Measurements from ENCODE around the gene PPM1H.
"Not testable (repeated sequence)": the region's sequence is repeated elsewhere in the genome, so short reads cannot be mapped to it uniquely, and the experiment has no call there.

The PPM1H gene

GRCh38 chr12:62947364-62947763, 12.4 kb upstream of the PPM1H start:
- DNase-seq (ENCODE audit: low read depth in 1 of 2, low spot score in 1 of 2), result no peak

GRCh38 chr12:62943779-62944395, 8.9 kb upstream of the PPM1H start:
- DNase-seq (ENCODE audit: low read depth in 1 of 2, low spot score in 1 of 2), result no peak

GRCh38 chr12:62942316-62942715, 7.4 kb upstream of the PPM1H start:
- not testable (repeated sequence) for DNase-seq (ENCODE audit: low read depth in 1 of 2, low spot score in 1 of 2)

DNA sequence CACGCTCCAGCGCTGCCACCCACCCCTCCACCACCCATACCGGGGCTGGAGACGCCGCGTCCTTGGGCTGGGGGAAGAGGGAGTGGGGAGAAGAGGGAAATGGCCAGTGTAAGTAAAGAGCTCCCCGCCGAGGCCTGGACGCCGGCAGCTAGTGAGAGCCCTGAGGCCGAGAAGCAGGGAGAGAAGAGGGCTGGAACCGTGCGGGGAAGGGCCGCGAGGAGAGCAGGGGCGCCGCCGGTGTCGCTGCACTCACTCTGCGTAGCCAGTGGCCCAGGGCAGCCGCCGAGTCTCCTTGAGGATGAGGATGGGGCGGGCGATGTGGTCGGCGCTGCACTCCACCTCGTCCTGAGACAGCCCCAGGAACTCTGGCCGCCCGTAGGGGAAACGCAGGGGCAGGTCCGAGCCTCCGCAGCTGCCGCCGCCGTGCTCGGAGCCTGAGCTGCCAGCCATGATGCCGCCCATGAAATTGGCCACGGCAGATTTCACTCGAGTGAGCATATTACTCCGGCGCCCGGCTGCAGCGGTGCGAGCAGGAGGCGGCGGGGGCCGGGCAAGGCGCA, 631 bp downstream of the PPM1H start:
- DNase-seq (ENCODE audit: low read depth in 1 of 2, low spot score in 1 of 2), result no peak

DNA sequence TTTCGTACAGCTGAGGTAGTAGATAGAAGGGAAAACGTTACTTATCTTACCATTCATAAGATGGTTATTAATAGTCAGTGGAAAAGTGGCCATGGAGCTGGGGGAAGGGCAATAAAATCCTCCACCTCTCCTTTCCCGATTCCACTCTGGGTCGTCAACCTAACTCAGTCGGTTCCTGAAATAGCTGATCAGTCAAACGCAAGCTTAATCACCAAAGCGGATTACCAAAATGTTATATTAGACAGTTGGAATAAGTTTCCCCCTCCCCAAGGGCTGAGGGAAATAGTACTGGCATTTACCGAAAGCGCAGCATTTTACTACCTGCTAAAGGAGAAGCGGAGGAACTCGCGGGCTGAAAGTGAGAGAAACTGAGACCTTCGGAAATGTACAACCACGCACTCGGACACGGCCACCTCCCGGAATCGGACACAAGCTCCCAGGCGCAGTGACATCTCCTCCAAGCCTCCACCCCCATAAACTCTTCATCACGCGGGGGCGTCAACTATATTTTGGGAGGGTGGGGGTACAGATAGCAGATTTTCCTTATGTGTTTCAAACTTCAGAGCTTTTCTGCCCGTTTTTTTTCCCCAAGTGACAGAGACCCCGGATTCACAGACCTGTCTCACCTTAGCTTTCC, 1.2 kb downstream of the PPM1H start:
- DNase-seq (ENCODE audit: low read depth in 1 of 2, low spot score in 1 of 2), result no peak

- no peak for DNase-seq (ENCODE audit: low read depth in 1 of 2, low spot score in 1 of 2)
Measured at GRCh38 chr12:62933220-62933601, 1.7 kb downstream of the PPM1H start.

DNA sequence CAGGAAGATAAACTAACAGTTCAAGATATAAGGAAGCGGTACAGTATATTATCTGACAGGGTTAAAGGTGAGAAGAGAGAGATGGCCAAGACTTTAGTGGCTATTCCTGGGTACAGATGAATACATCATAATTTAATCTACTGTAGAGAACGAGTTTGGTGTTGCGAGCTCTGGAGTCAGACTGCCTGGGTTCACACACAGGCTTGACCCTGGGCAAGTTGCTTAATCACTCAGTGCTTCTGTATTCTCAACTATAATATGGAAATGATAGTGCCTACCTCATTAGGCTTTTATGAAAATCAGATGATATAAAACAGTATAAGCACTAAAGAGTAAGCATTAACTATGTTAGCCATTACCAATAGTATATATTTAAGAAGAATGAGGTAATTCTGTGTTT, 3.5 kb downstream of the PPM1H start:
- DNase-seq (ENCODE audit: low read depth in 1 of 2, low spot score in 1 of 2), result no peak

DNA sequence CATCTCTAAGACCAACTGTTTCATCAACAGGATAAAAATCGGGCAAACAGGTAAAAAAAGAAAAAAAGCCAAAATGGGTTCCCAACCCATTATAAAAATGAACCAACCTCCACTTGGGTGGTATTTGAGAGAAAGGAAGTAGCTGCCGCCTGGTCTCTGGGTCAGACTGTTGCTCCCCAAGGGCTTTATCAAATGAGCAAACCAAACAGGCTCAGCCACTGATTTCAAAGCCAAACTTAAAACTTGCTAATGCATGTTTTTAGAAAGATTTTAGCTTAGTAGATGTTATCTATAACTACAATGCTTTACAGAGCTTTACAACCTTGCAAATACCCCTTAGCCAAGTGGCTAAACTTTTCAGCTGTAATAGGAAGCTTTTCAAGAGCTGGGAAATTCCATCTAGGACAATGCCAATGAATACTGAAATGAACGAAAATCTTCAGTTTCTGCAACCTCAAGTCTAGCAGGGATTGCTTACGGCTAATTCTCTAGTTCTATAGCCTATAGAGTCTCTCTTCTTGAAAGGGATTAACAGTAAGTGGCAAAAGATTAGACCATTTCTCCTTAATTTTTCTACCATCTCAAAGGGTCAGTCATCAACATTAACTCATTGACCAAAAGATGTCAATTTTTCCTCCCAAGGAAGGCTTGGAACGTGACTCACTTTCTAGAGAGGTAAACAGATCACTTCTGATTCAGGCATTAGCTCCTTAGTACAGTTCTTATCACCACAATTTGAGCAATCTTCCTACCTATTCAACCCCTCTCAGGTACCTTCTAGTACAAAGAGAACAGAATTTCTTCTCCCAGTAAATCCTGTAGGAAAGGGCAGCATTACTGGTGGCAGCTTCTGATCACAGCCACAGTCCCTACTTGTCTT, 4.2 kb downstream of the PPM1H start:
- DNase-seq (ENCODE audit: low read depth in 1 of 2, low spot score in 1 of 2), result no peak

- DNase-seq (ENCODE audit: low read depth in 1 of 2, low spot score in 1 of 2), result no peak
Measured at GRCh38 chr12:62928632-62929031, 6.3 kb downstream of the PPM1H start.

- no peak for DNase-seq (ENCODE audit: low read depth in 1 of 2, low spot score in 1 of 2)
Measured at GRCh38 chr12:62925680-62926079, 9.3 kb downstream of the PPM1H start.

DNA sequence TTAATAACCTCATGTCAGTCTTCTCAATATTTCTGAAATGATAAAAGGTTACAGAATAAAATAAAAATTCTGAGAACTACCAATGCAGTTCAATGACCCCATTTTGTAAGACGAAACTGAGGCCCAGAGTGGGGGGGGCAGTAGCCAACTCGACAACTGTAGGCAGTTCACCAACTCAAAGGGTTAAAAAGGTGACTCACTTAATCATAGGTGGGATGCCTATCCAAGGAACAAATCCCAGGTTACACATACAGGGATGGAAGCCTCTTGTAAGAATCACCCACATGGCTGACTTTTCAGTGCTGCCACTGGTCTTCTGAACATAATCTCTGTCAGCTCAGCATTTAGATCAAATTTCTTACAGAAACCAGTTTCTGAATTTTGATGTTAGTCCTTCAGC, 10.9 kb downstream of the PPM1H start:
- DNase-seq (ENCODE audit: low read depth in 1 of 2, low spot score in 1 of 2), result no peak

DNA sequence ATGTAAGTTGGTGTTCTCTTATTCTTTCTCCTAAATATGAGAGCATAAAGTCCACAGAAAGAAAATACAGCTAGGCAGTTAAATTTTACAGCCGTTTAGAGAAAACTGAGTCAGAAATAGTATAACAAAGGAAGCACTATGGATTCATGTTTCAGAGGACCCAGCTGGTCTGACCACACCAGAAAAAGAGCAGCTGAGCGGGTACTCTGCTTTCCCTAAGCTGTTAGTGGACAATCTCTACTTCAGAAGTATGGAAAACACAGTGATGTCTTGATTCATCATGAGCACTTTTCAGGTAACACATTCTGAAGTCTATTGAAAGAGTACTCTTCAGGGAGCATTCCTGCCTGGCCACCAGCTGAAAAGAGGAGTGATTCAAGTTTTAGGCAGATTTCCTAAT, 12.4 kb downstream of the PPM1H start:
- DNase-seq (ENCODE audit: low read depth in 1 of 2, low spot score in 1 of 2), result no peak

DNA sequence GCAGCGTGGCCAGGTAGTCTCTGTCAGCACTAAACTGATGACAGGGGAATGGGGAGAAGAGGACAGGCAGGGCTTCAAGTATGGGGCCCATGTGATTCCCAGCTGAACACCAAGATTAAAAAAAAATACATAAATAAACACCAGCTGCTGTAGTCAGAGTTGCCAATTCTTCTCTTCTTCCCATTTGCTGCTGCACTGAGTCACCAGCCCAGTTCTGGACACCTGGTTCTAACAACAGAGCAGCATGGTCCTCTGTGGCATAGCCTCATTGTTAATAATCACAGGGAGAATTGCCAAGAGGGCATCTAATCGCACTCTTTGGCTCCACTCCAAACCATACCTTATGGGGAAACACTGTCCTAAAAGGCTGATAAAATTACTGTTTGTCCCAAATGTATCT, 15.1 kb downstream of the PPM1H start:
- DNase-seq (ENCODE audit: low read depth in 1 of 2, low spot score in 1 of 2), result no peak

- no peak for DNase-seq (ENCODE audit: low read depth in 1 of 2, low spot score in 1 of 2)
Measured at GRCh38 chr12:62917926-62918325, 17.0 kb downstream of the PPM1H start.

GRCh38 chr12:62916632-62917425, 18.1 kb downstream of the PPM1H start:
- no peak for DNase-seq (ENCODE audit: low read depth in 1 of 2, low spot score in 1 of 2)

DNA sequence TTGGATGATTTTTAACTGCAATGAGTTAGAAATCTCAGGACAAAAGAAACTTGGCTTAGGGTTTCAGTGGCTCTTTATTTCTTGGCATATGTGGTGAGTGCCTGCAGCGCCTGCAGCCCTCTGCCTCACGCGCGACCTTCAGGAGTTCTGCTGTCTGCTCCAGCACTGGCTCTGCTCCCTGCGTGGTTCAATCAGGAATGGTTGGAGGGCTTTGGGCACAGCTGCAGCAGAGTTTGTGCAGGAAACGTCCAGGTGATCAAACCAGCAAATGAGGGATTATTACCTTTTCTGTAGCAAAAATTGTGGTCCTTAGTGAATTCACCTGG, 19.8 kb downstream of the PPM1H start:
- no peak for DNase-seq (ENCODE audit: low read depth in 1 of 2, low spot score in 1 of 2)

- no peak for DNase-seq (ENCODE audit: low read depth in 1 of 2, low spot score in 1 of 2)
Measured at GRCh38 chr12:62914443-62915203, 20.3 kb downstream of the PPM1H start.

GRCh38 chr12:62913380-62913779, 21.6 kb downstream of the PPM1H start:
- DNase-seq (ENCODE audit: low read depth in 1 of 2, low spot score in 1 of 2), result no peak

GRCh38 chr12:62912644-62913043, 22.3 kb downstream of the PPM1H start:
- DNase-seq (ENCODE audit: low read depth in 1 of 2, low spot score in 1 of 2), result no peak

DNA sequence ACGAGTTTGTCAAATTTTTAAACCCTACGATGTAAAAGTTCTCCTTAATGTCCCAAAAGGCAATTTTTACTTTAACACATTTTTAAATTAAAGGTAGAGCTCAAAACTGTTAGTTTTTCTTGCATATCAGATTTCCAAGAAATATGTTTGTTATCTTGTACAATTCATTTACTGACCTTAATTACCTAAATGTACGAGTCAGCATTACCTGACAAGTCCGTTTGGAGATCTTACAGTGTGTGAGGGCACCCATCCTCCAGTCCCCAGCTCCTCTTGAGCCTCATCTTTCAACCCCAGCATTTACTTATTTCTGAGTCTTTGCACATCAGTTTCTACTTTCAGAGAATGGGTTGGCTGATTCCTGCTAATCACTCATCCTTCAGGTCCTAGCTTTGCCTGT, 23.7 kb downstream of the PPM1H start:
- DNase-seq (ENCODE audit: low read depth in 1 of 2, low spot score in 1 of 2), result no peak

Measured in activated CD4-positive, alpha-beta T cell treated with anti-CD3 and anti-CD28 coated beads, Interleukin-2, amount 50 U/mL, for 24 hours (primary cell).